H9 (cell line): Measurements from ENCODE around the gene SPN. TPM values are rescaled to one million over a fixed set of nuclear protein-coding genes. Genes with fewer than 3 reads are reported as not detected.

Experiments used
- DNase-seq: peaks from one replicate; pipeline ENCODE4 v3.0.0-alpha.2; 2017
- H2AFZ ChIP-seq: one replicate; pipeline ENCODE4 v1.6.1; 2013; ENCODE audit warnings: mild to moderate bottlenecking, low read length, control low read depth, moderate library complexity
- H2AK5ac ChIP-seq: 2 replicates; pipeline ENCODE4 v1.6.1; 2013; ENCODE audit warnings: low read length, control low read depth, mixed read lengths; ENCODE audit not compliant: insufficient read length
- H2BK120ac ChIP-seq: one replicate; pipeline ENCODE4 v1.6.1; 2013; ENCODE audit warnings: low read depth, mild to moderate bottlenecking, low read length, control low read depth, inconsistent platforms; ENCODE audit not compliant: poor library complexity, severe bottlenecking
- H2BK12ac ChIP-seq: 2 replicates; pipeline ENCODE4 v1.6.1; 2013; ENCODE audit warnings: low read length, control low read depth, mixed read lengths, low read depth; ENCODE audit not compliant: insufficient read length
- H2BK15ac ChIP-seq: 2 replicates; pipeline ENCODE4 v1.6.1; 2013; ENCODE audit warnings: low read depth, low read length, control low read depth
- H2BK20ac ChIP-seq: one replicate; pipeline ENCODE4 v1.6.1; 2013; ENCODE audit warnings: low read depth, mild to moderate bottlenecking, low read length, control low read depth, inconsistent platforms; ENCODE audit not compliant: poor library complexity, severe bottlenecking
- H2BK5ac ChIP-seq: 2 replicates; pipeline ENCODE4 v1.6.1; 2013; ENCODE audit warnings: low read length, control low read depth, mixed read lengths; ENCODE audit not compliant: insufficient read length
- H3K14ac ChIP-seq: 2 replicates; pipeline ENCODE4 v1.6.1; 2013; ENCODE audit warnings: low read length, control low read depth; ENCODE audit not compliant: insufficient read depth
- H3K18ac ChIP-seq: 2 replicates; pipeline ENCODE4 v1.6.1; 2013; ENCODE audit warnings: low read depth, mild to moderate bottlenecking, mixed read lengths, low read length, control low read depth; ENCODE audit not compliant: insufficient read length
- H3K23ac ChIP-seq: 2 replicates; pipeline ENCODE4 v1.6.1; 2013; ENCODE audit warnings: low read length, control low read depth, mixed read lengths, low read depth; ENCODE audit not compliant: insufficient read length
- H3K23me2 ChIP-seq: 2 replicates; pipeline ENCODE4 v1.6.1; 2013; ENCODE audit warnings: low read depth, mild to moderate bottlenecking, mixed read lengths, low read length, control low read depth; ENCODE audit not compliant: insufficient read length, poor library complexity, severe bottlenecking
- H3K27ac ChIP-seq: 2 replicates; pipeline ENCODE4 v1.5.1; 2013; ENCODE audit warnings: low read length, control low read depth, mixed read lengths, low read depth; ENCODE audit not compliant: insufficient read length
- H3K27me3 ChIP-seq: 2 replicates; pipeline ENCODE4 v1.6.1; 2013; ENCODE audit warnings: low read length, control low read depth, inconsistent platforms; ENCODE audit not compliant: insufficient read depth
- H3K4ac ChIP-seq: 2 replicates; pipeline ENCODE4 v1.6.1; 2013; ENCODE audit warnings: low read depth, mild to moderate bottlenecking, control low read depth, inconsistent platforms, low read length, moderate library complexity
- H3K4me1 ChIP-seq: 2 replicates; pipeline ENCODE4 v1.6.1; 2013; ENCODE audit warnings: low read length, control low read depth, inconsistent platforms; ENCODE audit not compliant: insufficient read depth
- H3K4me2 ChIP-seq: 2 replicates; pipeline ENCODE4 v1.6.1; 2013; ENCODE audit warnings: low read length, control low read depth, mixed read lengths; ENCODE audit not compliant: insufficient read length, insufficient read depth
- H3K56ac ChIP-seq: 2 replicates; pipeline ENCODE4 v1.6.1; 2013; ENCODE audit warnings: low read depth, mild to moderate bottlenecking, mixed read lengths, low read length, control low read depth; ENCODE audit not compliant: insufficient read length
- H3K79me1 ChIP-seq: 2 replicates; pipeline ENCODE4 v1.6.1; 2013; ENCODE audit warnings: low read depth, mild to moderate bottlenecking, moderate library complexity, low read length, control low read depth, inconsistent platforms; ENCODE audit not compliant: insufficient read depth, poor library complexity, severe bottlenecking
- H3K79me2 ChIP-seq: 2 replicates; pipeline ENCODE4 v1.6.1; 2013; ENCODE audit warnings: low read length, control low read depth, inconsistent platforms; ENCODE audit not compliant: insufficient read depth
- H3K9ac ChIP-seq: 2 replicates; pipeline ENCODE4 v1.6.1; 2013; ENCODE audit warnings: low read length, control low read depth, mixed read lengths; ENCODE audit not compliant: insufficient read length; ENCODE audit errors: extremely low read depth
- H3K9me3 ChIP-seq: one replicate; pipeline ENCODE4 v1.6.1; 2013; ENCODE audit warnings: low read depth, low read length, inconsistent platforms; ENCODE audit not compliant: control insufficient read depth
- H3T11ph ChIP-seq: one replicate; pipeline ENCODE4 v1.6.1; 2013; ENCODE audit warnings: mild to moderate bottlenecking, low read length, control low read depth, inconsistent platforms
- H4K20me1 ChIP-seq: one replicate; pipeline ENCODE4 v1.6.1; 2013; ENCODE audit not compliant: control insufficient read depth, insufficient read length, insufficient read depth
- H4K5ac ChIP-seq: 2 replicates; pipeline ENCODE4 v1.6.1; 2013; ENCODE audit warnings: low read depth, mild to moderate bottlenecking, mixed read lengths, low read length, control low read depth; ENCODE audit not compliant: insufficient read length
- H4K8ac ChIP-seq: replicated peaks from 2 replicates; pipeline ENCODE4 v1.6.1; 2013; ENCODE audit warnings: low read length, control low read depth, mixed read lengths, low read depth; ENCODE audit not compliant: insufficient read length
- H4K91ac ChIP-seq: 2 replicates; pipeline ENCODE4 v1.6.1; 2013; ENCODE audit warnings: low read depth, mild to moderate bottlenecking, moderate library complexity, mixed read lengths, low read length, control low read depth; ENCODE audit not compliant: insufficient read length
- H3K27ac Mint-ChIP-seq, 3 experiments: 2 replicates in 2 of 3; 3 replicates in 1 of 3; pipeline ENCODE4 v1.8.0; 2020 to 2021; ENCODE audit warnings: mixed read lengths in 3 of 3, mild to moderate bottlenecking in 1 of 3, moderate library complexity in 1 of 3
- H3K27me3 Mint-ChIP-seq: 2 replicates; pipeline ENCODE4 v1.8.0; 2021; ENCODE audit warnings: low read depth, mild to moderate bottlenecking, moderate library complexity, mixed read lengths
- H3K36me3 Mint-ChIP-seq, 3 experiments: 2 replicates in 2 of 3; 3 replicates in 1 of 3; pipeline ENCODE4 v1.8.0; 2020 to 2021; ENCODE audit warnings: low read depth in 3 of 3, mixed read lengths in 3 of 3; ENCODE audit not compliant: insufficient read depth in 1 of 3
- H3K4me1 Mint-ChIP-seq, 2 experiments: 2 replicates each; pipeline ENCODE4 v1.8.0; 2020; ENCODE audit warnings: mixed read lengths in 2 of 2
- H3K4me3 Mint-ChIP-seq, 2 experiments: 2 replicates in 1 of 2; 3 replicates in 1 of 2; pipeline ENCODE4 v1.8.0; 2020 to 2021; ENCODE audit warnings: mild to moderate bottlenecking in 2 of 2, mixed read lengths in 2 of 2, moderate library complexity in 1 of 2
- H3K9me3 Mint-ChIP-seq, 2 experiments: 2 replicates in 1 of 2; 3 replicates in 1 of 2; pipeline ENCODE4 v1.8.0; 2020; ENCODE audit warnings: mild to moderate bottlenecking in 2 of 2, mixed read lengths in 2 of 2, moderate library complexity in 1 of 2
- CTCF ChIP-seq: fragments of 200-600 bp; sonication (generic); conservative IDR thresholded peaks from 3 replicates; pipeline ENCODE4 v1.8.0; 2021; ENCODE audit warnings: antibody characterized with exemption, mild to moderate bottlenecking
- WGBS: extraction: QIAGEN DNeasy Blood & Tissue Kit; methylation state at CpG from one replicate; pipeline ENCODE4 v1.1.7; 2013; ENCODE audit warnings: missing lambda C conversion rate, low lambda C conversion rate, mixed read lengths; ENCODE audit not compliant: insufficient read length; ENCODE audit errors: extremely low coverage; 5-methylcytosine and 5-hydroxymethylcytosine counted together
- total RNA-seq: library from RNA; stranded (reverse); gene quantifications from 2 replicates; pipeline ENCODE4 v1.2.1, GENCODE V29; 2021

Gene SPN
- total RNA-seq, 1 experiment from 2014 or later, result 0.77 TPM

- Histone ChIP-seq H3K14ac (no peak overlapping the region), H3K27me3 (no peaks in the 10 kb centered on the region), H2BK12ac (no peak overlapping the region), H2AK5ac (no peak overlapping the region), H3K79me1 (no peaks in the 10 kb centered on the region), H3K23ac (no peak overlapping the region), H3K4ac (no peak overlapping the region), H4K20me1 (no peaks in the 10 kb centered on the region), H3T11ph (no peak overlapping the region), H2BK20ac (no peak overlapping the region), H3K23me2 (no peaks in the 10 kb centered on the region), H3K9ac (no peak overlapping the region), H4K5ac (no peak overlapping the region), H3K27ac (no peak overlapping the region), H3K56ac (no peak overlapping the region), H2BK120ac (no peak overlapping the region), H3K18ac (no peak overlapping the region), H2BK15ac (no peak overlapping the region), H3K9me3 (no peaks in the 10 kb centered on the region), H3K4me2 (no peak overlapping the region), H3K4me1 (no peaks in the 10 kb centered on the region; the same call in 1 of the 2 replicates), H2AFZ (no peak overlapping the region), H4K8ac (no peak overlapping the region), H4K91ac (no peak overlapping the region), H3K79me2 (no peaks in the 10 kb centered on the region), H2BK5ac (no peak overlapping the region)
- DNase-seq, result no peak
- WGBS, result no CpG with 5 or more reads among the region's 17 CpGs
- Mint-ChIP-seq H3K9me3 (peaks cover 6 to 13% of the 10 kb centered on the region in 2 experiments), H3K27ac (peak overlapping the region in 2 of 3 experiments; percentile 32 to 49; a peak in 3 of 7 replicates), H3K4me1 (peaks cover 28 to 29% of the 10 kb centered on the region in 2 experiments), H3K4me3 (no peak overlapping the region; a peak in 1 of 5 replicates), H3K27me3 (no peaks in the 10 kb centered on the region), H3K36me3 (peaks cover 28 to 36% (median 31%) of the 10 kb centered on the region in 3 experiments)
- TF ChIP-seq CTCF, result no peak
Observed at GRCh38 chr16:29698484-29699323, 35.7 kb downstream of the SPN start.
